Measurements from ENCODE around the gene SPATA9. TPM values are rescaled to one million over a fixed set of nuclear protein-coding genes. Genes with fewer than 3 reads are reported as not detected.
A peak's percentile ranks its signal among the peaks of the same experiment; 100 is the strongest.

The SPATA9 gene
- total and polyA plus RNA-seq, 9 of the 15 experiments (the other 6 are each of a cell fraction or from before 2014, with no cell fraction given) = 0.16 to 5.5 (median 0.39) TPM; not detected in 3

- TF ChIP-seq PRDM10 (IDR thresholded peaks at IDR 0.05; ENCODE audit: partially characterized antibody) (no peak), POLR2A (conservative IDR thresholded peaks at IDR 0.05) (peak; percentile 56; the same call in 1 of the 2 replicates), NFE2L1 (tag; IDR thresholded peaks at IDR 0.05; ENCODE audit: borderline replicate concordance, low read depth) (no peak), ZNF639 (CRISPR knock-in tag; conservative IDR thresholded peaks at IDR 0.05 in 1 of 2, IDR thresholded peaks at IDR 0.05 in 1 of 2) (no peak), POLR2B (IDR thresholded peaks at IDR 0.05; ENCODE audit: low read depth, partially characterized antibody) (peak; percentile 18)
- TF ChIP-seq, protein P1, sequence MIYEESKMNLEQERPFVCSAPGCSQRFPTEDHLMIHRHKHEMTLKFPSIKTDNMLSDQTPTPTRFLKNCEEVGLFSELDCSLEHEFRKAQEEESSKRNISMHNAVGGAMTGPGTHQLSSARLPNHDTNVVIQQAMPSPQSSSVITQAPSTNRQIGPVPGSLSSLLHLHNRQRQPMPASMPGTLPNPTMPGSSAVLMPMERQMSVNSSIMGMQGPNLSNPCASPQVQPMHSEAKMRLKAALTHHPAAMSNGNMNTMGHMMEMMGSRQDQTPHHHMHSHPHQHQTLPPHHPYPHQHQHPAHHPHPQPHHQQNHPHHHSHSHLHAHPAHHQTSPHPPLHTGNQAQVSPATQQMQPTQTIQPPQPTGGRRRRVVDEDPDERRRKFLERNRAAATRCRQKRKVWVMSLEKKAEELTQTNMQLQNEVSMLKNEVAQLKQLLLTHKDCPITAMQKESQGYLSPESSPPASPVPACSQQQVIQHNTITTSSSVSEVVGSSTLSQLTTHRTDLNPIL (CRISPR knock-in tag; IDR thresholded peaks at IDR 0.05) = no peak
Measured at GRCh38 chr5:95662946-95663345, 19.8 kb downstream of the SPATA9 start (continued).
